ENCODE data around the gene TRMT112.

The TRMT112 gene

DNA sequence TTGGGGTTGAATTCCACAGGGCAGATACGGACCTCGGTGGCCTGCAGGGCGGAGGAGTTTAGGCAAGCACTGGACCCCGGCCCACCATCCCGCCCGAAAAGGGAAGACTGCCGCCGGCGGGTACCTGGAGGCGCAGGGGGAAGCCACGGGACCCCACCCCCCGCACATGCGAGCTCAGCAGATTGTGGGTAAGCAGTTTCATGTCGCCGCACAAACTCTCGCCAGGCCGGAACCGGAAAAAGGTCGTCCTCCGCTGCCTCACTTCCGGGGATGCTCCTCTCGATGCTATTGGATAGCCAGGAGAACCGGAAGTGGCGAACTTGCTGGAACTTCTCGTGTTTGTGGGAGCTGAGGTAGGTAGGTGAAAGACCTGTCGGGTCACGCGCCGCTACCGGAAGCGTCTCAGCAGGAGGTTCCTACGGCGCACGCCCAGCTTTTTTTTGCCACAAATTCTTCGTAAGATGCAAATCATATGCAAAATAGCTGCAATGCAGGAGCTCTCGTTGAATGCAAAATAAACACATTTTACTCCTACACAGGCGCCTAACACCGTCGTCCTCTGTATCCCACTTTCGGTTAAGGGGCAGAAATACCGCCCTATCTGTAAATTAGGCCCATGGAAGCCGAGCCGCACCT lies at the start of gene TRMT112:
Gene TRMT112, minus strand, starts transcription at position 235 of the 636 bp plus-strand sequence. Its CDS starts 33 bp downstream, at position 202.
- DNase-seq: peak; percentile 84 to 95

DNA sequence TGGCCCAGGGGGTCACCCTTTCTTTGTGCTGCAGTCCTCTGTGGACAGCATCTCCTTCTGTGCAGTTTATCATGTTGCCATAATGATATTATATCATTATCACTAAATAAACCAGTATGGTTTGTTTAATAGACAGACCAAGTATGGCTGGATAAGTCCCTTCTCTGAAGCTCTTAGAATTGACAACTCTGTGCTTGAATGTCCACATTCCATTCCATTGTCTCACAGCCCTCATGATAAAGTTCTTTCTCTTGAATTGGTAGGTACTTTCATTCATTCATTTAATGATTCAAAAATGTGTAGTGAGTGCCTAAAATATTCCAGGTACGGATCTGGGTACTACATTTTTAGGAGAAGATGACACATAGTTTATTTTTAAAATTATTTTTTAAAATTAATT lies 49.4 kb upstream of the TRMT112 start:
- no peak for DNase-seq

DNA sequence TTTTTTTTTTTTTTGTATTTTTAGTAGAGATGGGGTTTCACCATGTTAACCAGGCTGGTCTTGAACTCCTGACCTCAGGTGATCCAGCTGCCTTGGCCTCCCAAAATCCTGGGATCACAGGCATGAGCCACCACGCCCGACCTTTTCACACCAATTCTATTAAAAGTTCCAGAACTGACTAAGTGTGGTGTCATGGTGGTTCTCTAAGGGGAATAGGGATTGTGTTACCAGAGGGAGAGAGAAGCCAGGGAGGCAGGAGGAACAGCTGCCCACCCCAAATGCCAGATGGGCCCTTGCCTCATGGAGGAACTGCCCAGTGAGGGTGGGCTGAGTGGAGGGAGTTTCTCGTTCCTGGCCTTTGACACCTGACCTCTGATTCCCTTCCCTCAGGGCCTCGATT lies 47.6 kb upstream of the TRMT112 start:
- DNase-seq: no peak

DNA sequence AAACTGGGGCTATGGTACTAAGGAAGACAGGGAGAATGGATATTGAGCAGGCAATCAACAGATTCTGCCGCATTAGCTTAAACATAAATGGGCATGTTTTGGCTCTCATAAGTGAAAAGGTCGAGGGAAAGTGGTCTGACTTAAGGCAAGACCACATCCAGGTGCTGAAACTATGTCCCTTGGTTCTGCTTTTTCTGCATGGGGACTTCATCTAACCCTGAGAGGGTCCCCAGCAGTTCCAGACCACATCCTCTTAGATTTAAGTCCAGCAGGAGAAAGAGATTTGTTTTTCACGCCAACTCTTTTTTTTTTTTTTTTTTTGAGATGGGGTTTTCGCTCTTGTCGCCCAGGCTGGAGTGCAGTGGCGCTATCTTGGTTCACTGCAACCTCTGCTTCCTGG lies 47.1 kb upstream of the TRMT112 start:
- DNase-seq: no peak

DNA sequence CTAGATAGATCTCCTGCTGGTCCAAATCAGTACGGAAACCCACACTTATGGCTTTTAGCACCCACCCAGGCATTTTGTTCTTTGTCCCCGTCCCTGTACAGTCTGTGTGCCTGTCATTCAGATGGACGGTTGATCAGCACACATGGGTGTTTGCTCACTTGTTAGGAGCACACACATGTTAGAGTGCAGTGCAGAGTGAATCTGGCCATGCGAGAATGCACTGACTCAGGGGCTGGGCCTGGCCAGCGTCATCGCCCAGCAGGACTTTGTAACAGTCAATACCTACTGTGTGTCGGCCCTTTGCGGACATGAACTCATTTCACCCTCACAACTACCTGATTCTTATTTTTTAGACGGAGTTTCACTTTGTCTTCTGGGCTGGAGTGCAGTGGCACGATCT lies 45.0 kb upstream of the TRMT112 start:
- no peak for DNase-seq

DNA sequence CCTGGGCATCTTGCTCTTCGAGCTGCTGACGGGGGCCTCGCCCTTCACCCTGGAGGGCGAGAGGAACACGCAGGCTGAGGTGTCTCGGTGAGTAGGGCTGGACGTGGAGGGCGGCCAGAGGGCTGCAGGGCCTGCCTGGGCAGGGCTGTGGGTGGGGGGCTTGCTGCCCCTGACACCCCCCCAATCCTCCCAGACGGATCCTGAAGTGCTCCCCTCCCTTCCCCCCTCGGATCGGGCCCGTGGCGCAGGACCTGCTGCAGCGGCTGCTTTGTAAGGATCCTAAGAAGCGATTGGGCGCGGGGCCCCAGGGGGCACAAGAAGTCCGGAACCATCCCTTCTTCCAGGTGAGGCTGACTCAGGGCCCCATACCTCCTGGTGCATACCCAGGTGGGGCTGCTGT lies 44.3 kb upstream of the TRMT112 start:
- no peak for DNase-seq

DNA sequence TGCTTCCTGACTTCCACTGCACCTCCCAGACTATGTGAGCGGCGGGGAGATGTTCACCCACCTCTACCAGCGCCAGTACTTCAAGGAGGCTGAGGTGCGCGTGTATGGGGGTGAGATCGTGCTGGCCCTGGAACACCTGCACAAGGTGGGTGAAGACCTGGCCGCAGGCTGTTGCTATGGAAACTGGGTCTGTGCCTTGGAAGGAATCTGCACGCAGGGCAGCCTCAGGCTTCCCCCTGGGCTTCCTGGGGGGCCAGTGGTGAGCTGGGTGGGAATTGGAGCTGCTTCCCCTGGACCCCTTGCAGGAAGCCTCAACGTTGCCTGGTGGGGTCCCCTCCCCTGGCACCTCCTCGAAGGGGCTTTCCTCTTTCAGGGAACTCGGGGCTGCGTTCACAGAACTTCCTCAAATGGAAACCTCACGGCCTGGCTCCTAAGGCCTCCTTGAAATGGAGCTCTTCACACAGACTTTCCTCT lies 43.1 kb upstream of the TRMT112 start:
- DNase-seq: no peak

DNA sequence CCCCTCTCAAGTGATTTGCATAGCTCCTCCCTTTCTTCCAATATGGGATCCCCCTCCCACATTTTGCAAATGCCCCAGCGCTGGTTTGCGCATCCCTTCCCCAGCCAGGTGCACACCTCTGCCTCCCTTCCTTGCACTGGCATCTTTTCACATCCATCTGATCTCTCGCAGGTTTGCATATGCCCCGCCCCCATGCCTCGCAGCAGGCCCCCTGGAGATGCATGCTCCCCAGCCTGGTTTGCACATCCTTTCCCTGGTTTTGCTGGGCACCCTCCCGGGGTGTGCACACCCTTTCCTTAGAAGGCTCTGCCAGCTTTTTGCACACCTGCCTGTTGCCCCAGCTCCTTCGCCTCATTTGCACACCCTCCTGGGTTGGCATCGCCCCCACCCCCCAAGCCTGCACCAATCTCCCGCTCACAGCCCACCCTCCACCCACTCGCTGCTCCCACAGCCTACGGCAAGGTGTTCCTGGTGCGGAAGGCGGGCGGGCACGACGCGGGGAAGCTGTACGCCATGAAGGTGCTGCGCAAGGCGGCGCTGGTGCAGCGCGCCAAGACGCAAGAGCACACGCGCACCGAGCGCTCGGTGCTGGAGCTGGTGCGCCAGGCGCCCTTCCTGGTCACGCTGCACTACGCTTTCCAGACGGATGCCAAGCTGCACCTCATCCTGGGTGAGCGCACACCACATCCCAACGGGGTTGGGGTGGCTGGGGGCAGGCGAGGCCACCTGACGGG lies 42.5 kb upstream of the TRMT112 start:
- no peak for DNase-seq

DNA sequence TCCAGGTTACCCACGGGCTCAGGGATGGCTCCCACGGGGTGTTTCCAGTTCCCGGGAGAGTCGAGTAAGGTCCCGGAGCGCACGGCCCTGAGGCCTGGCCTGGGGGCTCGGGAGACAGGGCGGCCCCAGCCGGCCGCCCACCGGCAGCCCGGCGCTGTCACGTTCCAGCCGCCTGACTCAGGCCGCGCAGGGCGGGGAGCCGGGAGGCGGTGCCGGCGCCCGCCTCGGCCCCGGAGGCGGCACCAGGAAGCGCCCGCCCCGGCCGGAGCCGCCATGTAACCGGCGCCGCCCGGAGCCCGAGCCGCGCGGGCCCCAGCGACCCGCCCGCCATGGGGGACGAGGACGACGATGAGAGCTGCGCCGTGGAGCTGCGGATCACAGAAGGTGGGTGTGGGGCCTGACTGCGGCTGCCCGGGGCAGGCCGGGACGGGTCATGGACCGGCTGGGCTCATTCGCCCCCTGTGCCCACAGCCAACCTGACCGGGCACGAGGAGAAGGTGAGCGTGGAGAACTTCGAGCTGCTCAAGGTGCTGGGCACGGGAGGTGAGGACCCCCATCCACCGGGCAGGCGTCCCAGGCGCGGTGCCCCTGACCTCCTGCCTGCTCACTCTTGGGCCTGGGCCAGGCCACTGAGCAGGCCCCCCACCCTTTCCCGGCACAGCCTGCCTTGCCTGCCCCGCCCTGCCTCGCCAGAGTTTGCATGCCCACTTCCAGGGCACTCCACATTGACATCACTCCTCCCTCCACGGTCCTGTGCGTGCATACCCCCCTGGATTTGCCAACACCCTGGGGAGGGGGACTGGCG lies 41.8 kb upstream of the TRMT112 start, which contains the start of gene RPS6KA4:
Gene RPS6KA4, plus strand, starts transcription at position 256 of the 805 bp plus-strand sequence. Its CDS starts 74 bp downstream, at position 330.
- DNase-seq: no peak

DNA sequence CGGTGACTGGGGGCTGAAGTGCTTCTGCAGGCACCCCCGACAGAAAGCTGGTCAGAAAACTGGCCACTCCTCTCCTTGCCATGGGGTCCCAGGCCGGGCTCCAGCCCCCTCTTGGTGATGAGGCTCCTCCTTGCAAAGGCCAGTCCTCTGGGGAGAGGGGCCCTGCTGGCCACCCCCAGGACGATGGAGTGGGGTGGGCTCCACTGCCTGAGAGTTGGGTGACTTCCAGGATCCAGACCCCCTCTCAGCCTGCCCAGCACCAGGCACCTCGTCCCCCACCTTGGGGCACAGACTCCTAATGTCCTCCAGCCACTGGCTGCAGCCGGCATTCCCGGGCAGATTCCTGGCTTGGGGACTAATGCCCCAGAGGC lies 41.2 kb upstream of the TRMT112 start:
- DNase-seq: no peak

DNA sequence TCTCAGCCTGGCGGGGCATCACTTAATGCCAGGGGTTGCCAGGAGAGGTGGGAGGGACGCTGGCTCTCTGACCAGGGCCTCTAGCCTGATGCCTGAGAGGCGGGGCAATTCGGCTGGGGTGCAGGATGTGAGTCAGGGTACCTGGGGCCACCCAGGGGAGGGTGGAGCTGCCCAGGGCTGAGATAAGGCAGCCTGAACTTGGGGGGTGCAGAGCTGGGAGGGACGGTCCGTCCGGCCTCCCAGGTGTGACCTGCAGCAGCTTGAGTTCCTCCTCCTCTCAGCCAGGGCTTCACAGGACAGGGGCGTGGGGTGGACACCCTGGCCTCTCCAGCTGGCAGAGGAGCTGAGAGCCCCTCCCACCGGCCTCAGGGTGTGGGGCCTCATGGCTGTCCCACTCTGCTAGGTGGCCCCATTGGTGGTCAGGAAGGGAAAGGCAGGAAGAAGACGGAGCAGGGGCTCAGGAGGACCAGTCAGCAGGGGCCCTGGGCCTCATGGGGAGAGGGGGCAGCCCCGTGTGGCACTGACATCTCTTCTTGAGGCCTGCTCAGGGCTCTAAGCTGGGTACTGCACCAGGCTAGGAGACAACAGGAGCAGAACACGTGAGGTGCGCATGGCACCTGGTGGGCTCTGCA lies 40.7 kb upstream of the TRMT112 start:
- DNase-seq: no peak

DNA sequence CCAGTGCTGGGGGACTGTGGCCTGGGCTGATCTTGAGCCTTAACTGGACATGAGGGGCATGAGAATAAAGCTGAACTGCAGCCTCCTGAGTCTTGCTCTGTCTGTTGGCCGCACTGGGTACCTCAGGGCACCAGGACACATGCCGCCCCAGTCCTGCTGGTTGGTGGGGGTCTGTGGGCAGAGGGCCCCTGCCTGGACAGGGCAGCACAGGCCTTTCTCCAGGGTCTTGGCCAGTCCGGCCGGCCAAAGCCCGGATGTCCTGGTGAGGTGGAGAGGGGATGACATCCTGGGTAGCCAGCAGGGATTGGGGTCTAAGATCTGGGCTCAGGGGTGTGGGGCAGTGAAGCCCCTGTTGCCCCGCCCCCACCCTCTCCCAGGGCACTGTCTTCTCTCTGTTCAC lies 40.1 kb upstream of the TRMT112 start:
- DNase-seq: no peak

DNA sequence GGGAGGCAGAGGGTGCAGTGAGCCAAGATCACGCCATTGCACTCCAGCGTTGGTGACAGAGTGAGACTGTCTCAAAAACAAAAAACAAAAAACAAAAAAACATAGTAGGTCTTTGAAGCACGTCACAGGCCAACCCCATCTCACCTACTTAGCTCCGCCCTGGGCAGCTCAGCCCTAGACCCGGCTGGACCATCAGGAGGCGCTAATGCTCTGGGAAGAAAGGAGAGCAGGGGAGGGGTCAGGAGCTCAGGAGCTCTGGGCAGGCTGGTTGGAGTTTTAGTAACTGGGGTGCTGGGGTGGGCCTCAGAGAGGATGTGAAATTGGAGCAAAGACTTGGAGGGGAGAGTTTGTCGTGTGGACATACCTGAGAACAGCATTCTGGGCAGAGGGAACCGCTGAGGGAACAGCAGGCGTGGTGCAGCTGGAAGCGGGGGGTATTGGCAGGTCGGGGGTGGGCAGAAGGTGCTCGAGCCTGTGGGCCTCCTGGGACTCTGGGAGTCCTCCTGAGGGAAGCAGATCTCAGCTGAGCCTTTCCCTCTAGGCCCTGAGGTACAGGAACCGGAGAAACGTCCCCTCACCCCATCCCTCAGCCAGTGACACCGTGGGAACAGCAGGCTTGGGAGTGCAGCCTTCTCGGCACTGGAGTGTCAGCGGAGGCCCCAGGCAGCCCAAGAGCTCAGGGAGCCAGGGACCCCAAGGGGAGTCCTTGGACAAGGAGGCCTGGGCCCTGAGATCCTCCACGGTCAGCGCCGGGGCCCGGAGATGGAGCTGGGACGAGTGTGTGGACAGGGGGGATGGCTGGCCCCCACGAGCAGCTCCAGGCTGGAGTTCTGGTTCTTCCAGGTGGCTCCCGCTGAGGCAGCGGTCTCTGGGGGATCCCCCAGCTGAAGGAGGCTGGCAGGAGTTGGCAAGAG lies 39.4 kb upstream of the TRMT112 start:
- peak in 1 of 2 experiments; percentile 31 for DNase-seq

DNA sequence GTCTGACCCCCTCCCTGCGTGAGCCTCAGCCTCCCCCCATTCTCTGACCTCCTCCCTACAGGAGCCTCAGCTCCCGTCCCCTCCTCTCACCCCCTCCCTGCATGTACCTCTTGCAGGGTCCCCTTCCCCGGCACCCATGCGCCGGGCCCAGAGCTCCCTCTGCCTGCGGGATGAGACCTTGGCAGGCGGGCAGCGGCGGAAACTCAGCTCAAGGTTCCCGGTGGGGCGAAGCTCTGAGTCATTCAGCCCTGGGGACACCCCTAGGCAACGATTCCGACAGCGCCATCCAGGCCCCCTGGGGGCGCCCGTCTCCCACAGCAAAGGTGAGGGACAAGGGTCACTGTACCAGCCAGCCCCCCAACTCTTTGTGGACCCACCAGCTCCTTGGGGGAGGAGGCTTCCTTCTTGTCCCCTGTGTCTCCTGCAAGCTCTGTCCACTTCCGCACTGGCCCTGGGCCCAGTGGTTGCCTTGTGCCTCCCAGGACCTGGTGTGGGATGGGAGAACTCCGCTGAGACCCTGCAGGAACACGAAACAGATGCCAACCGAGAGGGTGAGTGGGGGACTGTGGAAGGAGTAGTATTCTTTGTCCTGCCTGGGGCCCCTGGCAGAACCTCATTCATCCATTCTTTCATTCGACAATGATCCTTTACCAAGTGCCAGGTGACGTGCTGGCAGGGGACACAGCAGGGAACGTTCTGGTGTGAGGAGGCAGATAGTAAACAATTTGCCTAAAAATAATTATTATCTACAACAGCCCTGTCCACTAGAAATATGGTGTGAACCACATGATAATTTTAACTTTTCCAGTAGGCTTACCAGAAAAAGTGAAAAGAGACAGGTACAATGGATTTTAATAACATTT lies 38.0 kb upstream of the TRMT112 start:
- DNase-seq: peak in 1 of 2 experiments; percentile 82

DNA sequence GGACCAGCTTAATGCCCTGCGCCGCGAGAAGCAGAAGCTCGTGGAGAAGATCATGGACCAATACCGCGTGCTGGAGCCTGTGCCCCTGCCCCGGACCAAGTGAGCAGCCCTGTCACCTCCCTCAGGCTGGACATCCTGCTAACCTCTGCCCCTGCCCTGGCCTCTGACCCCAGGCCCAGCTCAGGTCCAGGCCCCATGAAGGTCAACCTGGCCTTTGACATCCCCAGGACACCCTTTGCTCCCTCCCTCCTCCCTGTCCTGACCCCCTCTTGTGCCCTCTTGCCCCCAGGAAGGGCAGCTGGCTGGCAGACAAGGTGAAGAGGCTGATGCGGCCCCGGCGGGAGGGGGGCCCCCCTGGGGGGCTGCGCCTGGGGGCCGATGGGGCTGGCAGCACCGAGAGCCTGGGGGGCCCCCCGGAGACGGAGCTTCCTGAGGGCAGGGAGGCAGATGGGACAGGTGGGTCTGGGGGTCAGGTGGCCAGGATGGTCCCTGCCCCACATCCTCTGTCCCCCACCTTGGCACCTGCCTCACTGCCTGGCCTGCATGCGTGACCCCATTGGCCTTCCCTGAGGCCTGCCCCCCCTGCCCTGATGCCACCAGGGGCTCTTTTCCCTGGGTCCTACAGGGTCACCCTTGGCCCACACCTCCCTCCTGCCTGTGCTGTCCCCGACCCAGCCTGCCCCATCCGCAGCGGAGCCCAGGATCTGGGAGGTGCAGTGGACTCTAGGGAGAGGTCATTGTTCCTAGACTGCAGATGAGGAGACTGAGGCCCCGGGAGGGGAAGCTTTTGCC lies 36.6 kb upstream of the TRMT112 start:
- no peak for DNase-seq

DNA sequence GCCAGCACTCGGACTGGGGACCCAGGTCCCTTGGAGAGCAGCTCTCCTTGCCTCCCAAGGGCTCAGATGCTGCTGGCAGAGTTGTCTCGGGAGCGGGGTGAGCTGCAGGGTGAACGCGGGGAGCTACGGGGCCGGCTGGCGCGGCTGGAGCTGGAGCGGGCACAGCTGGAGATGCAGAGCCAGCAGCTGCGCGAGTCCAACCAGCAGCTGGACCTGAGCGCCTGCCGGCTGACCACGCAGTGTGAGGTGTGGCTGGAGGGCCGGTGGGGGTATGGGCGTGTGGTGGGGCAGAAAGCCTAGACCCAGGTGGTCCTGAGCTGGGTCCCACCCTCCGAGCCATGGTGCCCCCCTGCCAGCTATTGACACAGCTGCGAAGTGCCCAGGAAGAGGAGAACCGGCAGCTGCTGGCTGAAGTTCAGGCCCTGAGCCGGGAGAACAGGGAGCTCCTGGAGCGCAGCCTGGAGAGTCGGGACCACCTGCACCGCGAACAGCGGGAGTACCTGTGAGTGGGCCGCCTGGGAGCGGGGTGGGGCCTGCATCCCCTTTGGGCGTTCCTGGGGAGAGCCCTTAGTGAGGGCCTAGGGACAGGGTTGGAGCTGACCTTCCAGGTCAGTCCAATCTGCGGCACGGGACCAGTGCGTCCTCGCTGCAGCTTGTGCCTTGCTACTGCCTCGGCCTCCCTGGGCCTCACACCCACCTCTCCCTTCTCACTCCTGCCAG lies 35.8 kb upstream of the TRMT112 start:
- DNase-seq: no peak

DNA sequence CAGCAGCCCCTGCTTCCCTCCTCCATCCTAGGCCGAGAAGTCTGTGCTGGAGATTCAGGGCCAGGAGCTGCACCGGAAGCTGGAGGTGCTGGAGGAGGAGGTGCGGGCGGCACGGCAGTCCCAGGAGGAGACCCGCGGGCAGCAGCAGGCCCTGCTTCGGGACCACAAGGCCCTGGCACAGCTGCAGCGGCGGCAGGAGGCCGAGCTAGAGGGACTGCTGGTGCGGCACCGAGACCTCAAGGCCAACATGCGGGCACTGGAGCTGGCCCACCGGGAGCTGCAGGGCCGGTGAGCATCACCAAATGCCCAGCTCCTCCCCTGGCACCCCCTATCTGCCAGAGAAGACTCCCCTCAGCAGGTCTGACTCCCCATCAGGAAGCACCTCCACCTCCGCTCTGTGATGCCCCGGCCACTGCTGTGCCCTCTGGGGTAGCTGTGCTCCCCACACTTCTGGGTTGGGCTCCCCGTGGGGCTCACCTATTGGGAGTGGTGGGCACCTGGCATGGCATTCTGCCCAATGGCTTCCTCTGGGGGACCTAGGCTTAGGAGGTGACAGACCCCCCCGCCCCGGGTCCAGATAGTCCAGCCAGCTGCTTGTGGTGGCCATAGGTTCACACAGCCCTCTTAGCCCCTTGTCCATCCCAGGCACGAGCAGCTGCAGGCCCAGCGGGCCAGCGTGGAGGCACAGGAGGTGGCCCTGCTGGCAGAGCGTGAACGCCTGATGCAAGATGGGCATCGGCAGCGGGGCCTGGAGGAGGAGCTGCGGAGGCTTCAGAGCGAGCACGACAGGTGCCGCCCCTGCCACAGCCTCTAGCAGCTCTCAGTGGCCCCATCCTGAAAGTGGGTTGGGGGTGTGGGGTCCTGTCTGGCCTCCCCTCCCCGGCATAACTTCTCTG lies 35.0 kb upstream of the TRMT112 start:
- DNase-seq: no peak

DNA sequence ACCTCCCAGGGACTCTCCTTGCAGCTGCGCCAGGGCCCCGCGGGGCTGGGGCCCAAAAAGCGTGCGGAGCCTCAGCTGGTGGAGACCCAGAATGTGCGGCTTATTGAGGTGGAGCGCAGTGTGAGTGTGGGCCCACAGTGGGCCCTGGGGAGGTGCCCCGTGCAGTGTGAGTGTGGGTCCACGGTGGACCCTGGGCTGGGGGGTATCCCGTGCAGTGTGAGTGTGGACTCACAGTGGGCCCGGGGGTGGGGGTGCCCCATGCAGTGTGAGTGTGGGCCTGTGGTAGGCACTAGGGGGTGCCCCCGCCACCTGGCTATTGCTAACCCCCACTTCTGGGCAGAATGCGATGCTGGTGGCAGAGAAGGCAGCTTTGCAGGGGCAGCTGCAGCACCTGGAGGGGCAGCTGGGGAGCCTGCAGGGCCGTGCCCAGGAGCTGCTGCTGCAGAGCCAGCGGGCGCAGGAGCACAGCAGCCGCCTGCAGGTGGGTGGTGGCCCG lies 33.8 kb upstream of the TRMT112 start:
- no peak for DNase-seq
